A549 (cell line): Measurements from ENCODE around the gene ASMT. TPM values are rescaled to one million over a fixed set of nuclear protein-coding genes. Genes with fewer than 3 reads are reported as not detected.

Experiments used
- ATAC-seq, 2 experiments: fragments of 200-7000 bp in 1 of 2; fragments of >200 bp in 1 of 2; cut with Nextera tagmentation in 1 of 2; cut with Tn5 transposase in 1 of 2; 3 replicates each; pipeline versions ENCODE4 v1.8.0 to v1.9.1; 2018 to 2020; ENCODE audit warnings: mild to moderate bottlenecking in 1 of 2, moderate library complexity in 1 of 2
- CTCF ChIA-PET: fragments of 300-600 bp; sonication (Branson Sonifier 250); formaldehyde crosslinking; extraction: SDS; loops from one replicate; lab custom pipeline; 2021; ENCODE audit warnings: antibody characterized with exemption, inconsistent platforms; lab: Yijun Ruan, JAX
- POLR2A ChIA-PET: fragments of 350-600 bp; formaldehyde crosslinking; extraction: SDS; loops from one replicate; lab custom pipeline; 2021; ENCODE audit warnings: antibody characterized with exemption, inconsistent platforms; lab: Yijun Ruan, JAX
- DNase-seq, 2 experiments: peaks; one replicate each; pipeline versions ENCODE4 v3.0.0 to v3.0.0-alpha.2; 2011 to 2016; ENCODE audit warnings: low read depth in 1 of 2, low spot score in 1 of 2
- FAIRE-seq: peaks from 2 replicates; lab custom pipeline; 2011; peaks lifted over from hg19 to GRCh38; lab: Jason Lieb, UNC
- H3K27ac ChIP-seq, 2 experiments: fragments of >200 bp; sonication (Bioruptor Twin); formaldehyde crosslinking; 3 replicates each; pipeline ENCODE4 v1.5.1; 2016 to 2017
- H3K4me1 ChIP-seq: fragments of >200 bp; sonication (Bioruptor Twin); formaldehyde crosslinking; 3 replicates; pipeline ENCODE4 v1.6.1; 2016
- H3K4me2 ChIP-seq: fragments of >200 bp; sonication (Bioruptor Twin); formaldehyde crosslinking; 3 replicates; pipeline ENCODE4 v1.6.1; 2016
- H3K4me3 ChIP-seq: fragments of >200 bp; sonication (Bioruptor Twin); formaldehyde crosslinking; 3 replicates; pipeline ENCODE4 v1.5.1; 2016
- H3K9me3 ChIP-seq: fragments of >200 bp; sonication (Bioruptor Twin); formaldehyde crosslinking; 3 replicates; pipeline ENCODE4 v1.6.1; 2016
- CHD2 ChIP-seq: fragments of 150-350 bp; IDR thresholded peaks from 2 replicates; pipeline ENCODE4 v1.6.1; 2014; ENCODE audit warnings: low read length; ENCODE audit not compliant: partially characterized antibody
- EHF ChIP-seq: fragments of 250-450 bp; sonication (Bioruptor Pico); IDR thresholded peaks from 2 replicates; pipeline ENCODE4 v1.5.0; 2020; ENCODE audit warnings: mild to moderate bottlenecking
- EHMT2 ChIP-seq: fragments of 200-600 bp; sonication (generic); IDR thresholded peaks from 2 replicates; pipeline ENCODE4 v1.6.1; 2016; ENCODE audit warnings: antibody characterized with exemption, low read depth, mild to moderate bottlenecking, moderate library complexity
- HDAC2 ChIP-seq: fragments of 200-600 bp; sonication (generic); IDR thresholded peaks from 2 replicates; pipeline ENCODE4 v1.6.1; 2016
- HEYL ChIP-seq: fragments of 250-450 bp; sonication (Bioruptor Pico); IDR thresholded peaks from 2 replicates; pipeline ENCODE4 v1.8.0; 2021; ENCODE audit warnings: mild to moderate bottlenecking, moderate library complexity
- HOXB13 ChIP-seq: fragments of 250-450 bp; sonication (Bioruptor Pico); IDR thresholded peaks from 2 replicates; pipeline ENCODE4 v1.5.0; 2020; ENCODE audit warnings: low read depth, mild to moderate bottlenecking, moderate library complexity
- HOXB5 ChIP-seq: fragments of 250-450 bp; sonication (Bioruptor Pico); IDR thresholded peaks from 2 replicates; pipeline ENCODE4 v1.5.0; 2020; ENCODE audit warnings: mild to moderate bottlenecking, moderate library complexity
- JUN ChIP-seq, 2 experiments: fragments of >200 bp; sonication (Bioruptor Twin); formaldehyde crosslinking; IDR thresholded peaks; 2 replicates in 1 of 2; 3 replicates in 1 of 2; pipeline ENCODE4 v1.6.1; 2016 to 2017
- JUNB ChIP-seq: fragments of >200 bp; sonication (Bioruptor Twin); formaldehyde crosslinking; IDR thresholded peaks from 2 replicates; pipeline ENCODE4 v1.6.1; 2016
- KDM1A ChIP-seq: fragments of 200-600 bp; sonication (generic); IDR thresholded peaks from 2 replicates; pipeline ENCODE4 v1.6.1; 2016; ENCODE audit warnings: low read depth, mild to moderate bottlenecking
- MAZ ChIP-seq: fragments of 150-350 bp; IDR thresholded peaks from 2 replicates; pipeline ENCODE4 v1.6.1; 2014; ENCODE audit warnings: antibody characterized with exemption, low read depth, low read length, borderline replicate concordance
- MYC ChIP-seq: IDR thresholded peaks from 2 replicates; pipeline ENCODE4 v1.6.1; 2012; ENCODE audit warnings: mild to moderate bottlenecking, inconsistent platforms, low read length, improper control_type of control experiment, borderline replicate concordance
- NPAS2 ChIP-seq: fragments of 250-450 bp; sonication (Bioruptor Pico); IDR thresholded peaks from 2 replicates; pipeline ENCODE4 v1.8.0; 2022; ENCODE audit warnings: mild to moderate bottlenecking, moderate library complexity, borderline replicate concordance
- NR3C1 ChIP-seq: fragments of >200 bp; sonication (Bioruptor Twin); formaldehyde crosslinking; IDR thresholded peaks from 3 replicates; pipeline ENCODE4 v1.6.1; 2017
- POLR2A ChIP-seq: IDR thresholded peaks from 2 replicates; pipeline ENCODE4 v1.6.1; 2012; ENCODE audit warnings: mild to moderate bottlenecking, low read length
- POLR2AphosphoS2 ChIP-seq: conservative IDR thresholded peaks from 2 replicates; pipeline ENCODE4 v1.6.1; 2012; ENCODE audit warnings: low read length, improper control_type of control experiment, inconsistent platforms
- RARB ChIP-seq: fragments of 250-450 bp; sonication (Bioruptor Pico); IDR thresholded peaks from 2 replicates; pipeline ENCODE4 v1.8.0; 2021; ENCODE audit warnings: mild to moderate bottlenecking, moderate library complexity
- RFX5 ChIP-seq: fragments of 450-650 bp; IDR thresholded peaks from 2 replicates; pipeline ENCODE4 v1.7.1; 2014; ENCODE audit warnings: antibody characterized with exemption, mild to moderate bottlenecking, moderate library complexity
- TFCP2L1 ChIP-seq: fragments of 250-450 bp; sonication (Bioruptor Pico); IDR thresholded peaks from 2 replicates; pipeline ENCODE4 v1.5.0; 2021; ENCODE audit warnings: mild to moderate bottlenecking
- TP53 ChIP-seq: fragments of 250-450 bp; sonication (Bioruptor Pico); IDR thresholded peaks from 2 replicates; pipeline ENCODE4 v1.5.0; 2021; ENCODE audit warnings: mild to moderate bottlenecking, moderate library complexity
- ZC3H11A ChIP-seq: fragments of 450-650 bp; IDR thresholded peaks from 2 replicates; pipeline ENCODE4 v1.6.1; 2014; ENCODE audit warnings: antibody characterized with exemption, mild to moderate bottlenecking
- ZFP36 ChIP-seq: fragments of 450-650 bp; IDR thresholded peaks from 2 replicates; pipeline ENCODE4 v1.6.1; 2014; ENCODE audit warnings: borderline replicate concordance; ENCODE audit not compliant: partially characterized antibody
- ZSCAN20 ChIP-seq: fragments of 250-450 bp; sonication (Bioruptor Pico); IDR thresholded peaks from 2 replicates; pipeline ENCODE4 v1.8.0; 2022; ENCODE audit warnings: mild to moderate bottlenecking, moderate library complexity
- WGBS: methylation state at CpG from one replicate; pipeline ENCODE4 v1.1.6; 2017; ENCODE audit errors: missing lambda C conversion rate; 5-methylcytosine and 5-hydroxymethylcytosine counted together
- polyA plus RNA-seq, 4 experiments: library from polyadenylated mRNA; depleted of rRNA in 3 of 4; stranded (reverse); fragments of >200 nt; fragmentation: RNase III in 1 of 4; extraction: RNeasy Plus Mini Kit Qiagen cat#74134 plus additional on column Dnase treatment in 1 of 4; gene quantifications; 2 replicates in 3 of 4; 3 replicates in 1 of 4; pipeline ENCODE4 v1.2.3, GENCODE V29; 2011 to 2017
- TF ChIP-seq, protein P1 (sequence below): fragments of 150-350 bp; IDR thresholded peaks from 2 replicates; pipeline ENCODE4 v1.6.1; 2014; ENCODE audit warnings: low read depth, mild to moderate bottlenecking, low read length
- TF ChIP-seq, protein P2 (sequence below): IDR thresholded peaks from 2 replicates; pipeline ENCODE4 v1.6.1; 2012; ENCODE audit warnings: low read depth, borderline replicate concordance
- TF ChIP-seq, protein P3 (sequence below): fragments of 250-450 bp; sonication (Bioruptor Pico); IDR thresholded peaks from 2 replicates; pipeline ENCODE4 v1.5.0; 2021; ENCODE audit warnings: mild to moderate bottlenecking, moderate library complexity, borderline replicate concordance
- TF ChIP-seq, protein P4 (sequence below): IDR thresholded peaks from 2 replicates; pipeline ENCODE4 v1.6.1; 2012
- TF ChIP-seq, protein P5 (sequence below): fragments of 450-650 bp; IDR thresholded peaks from 2 replicates; pipeline ENCODE4 v1.6.1; 2014; ENCODE audit warnings: antibody characterized with exemption

ASMT gene
- polyA plus RNA-seq, 2 of the 4 experiments (the other 2 are of a cell fraction): 0.12 to 0.16 TPM

DNA sequence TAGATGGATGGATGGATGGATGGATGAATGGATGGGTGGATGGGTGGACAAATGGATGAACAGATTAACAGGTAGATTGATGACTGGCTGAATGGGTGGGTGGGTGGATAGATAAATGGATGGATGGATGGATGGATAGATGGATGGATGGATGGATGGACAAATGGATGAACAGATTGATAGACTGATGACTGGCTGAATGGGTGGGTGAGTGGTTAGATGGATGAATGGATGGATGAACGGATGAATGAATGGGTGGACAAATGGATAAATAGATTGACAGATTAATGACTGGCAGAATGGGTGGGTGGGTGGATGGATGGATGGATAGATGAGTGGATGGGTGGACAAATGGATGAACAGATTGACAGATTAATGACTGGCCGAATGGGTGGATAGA lies 37.0 kb upstream of the ASMT start:
- H3K9me3 ChIP-seq: no peaks in the 10 kb centered on the region
- 9% methylated on average over 2 of the region's 2 CpGs for WGBS
- ATAC-seq: no peak
- H3K4me1 ChIP-seq: peaks cover 6% of the 10 kb centered on the region; the same call in 2 of the 3 replicates
- no peak overlapping the region for H3K4me3 ChIP-seq
- FAIRE-seq: no peak
- no peak for DNase-seq
- no peak for TF ChIP-seq HEYL (CRISPR knock-in tag)
- TF ChIP-seq, protein P1, sequence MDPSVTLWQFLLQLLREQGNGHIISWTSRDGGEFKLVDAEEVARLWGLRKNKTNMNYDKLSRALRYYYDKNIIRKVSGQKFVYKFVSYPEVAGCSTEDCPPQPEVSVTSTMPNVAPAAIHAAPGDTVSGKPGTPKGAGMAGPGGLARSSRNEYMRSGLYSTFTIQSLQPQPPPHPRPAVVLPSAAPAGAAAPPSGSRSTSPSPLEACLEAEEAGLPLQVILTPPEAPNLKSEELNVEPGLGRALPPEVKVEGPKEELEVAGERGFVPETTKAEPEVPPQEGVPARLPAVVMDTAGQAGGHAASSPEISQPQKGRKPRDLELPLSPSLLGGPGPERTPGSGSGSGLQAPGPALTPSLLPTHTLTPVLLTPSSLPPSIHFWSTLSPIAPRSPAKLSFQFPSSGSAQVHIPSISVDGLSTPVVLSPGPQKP: no peak
- TF ChIP-seq HDAC2: no peak
- TF ChIP-seq HOXB13 (CRISPR knock-in tag): no peak
- TF ChIP-seq EHMT2: no peak
- no peak for TF ChIP-seq TFCP2L1 (CRISPR knock-in tag)
- no peak for TF ChIP-seq RARB
- TF ChIP-seq JUNB: no peak
- TF ChIP-seq, protein P2, sequence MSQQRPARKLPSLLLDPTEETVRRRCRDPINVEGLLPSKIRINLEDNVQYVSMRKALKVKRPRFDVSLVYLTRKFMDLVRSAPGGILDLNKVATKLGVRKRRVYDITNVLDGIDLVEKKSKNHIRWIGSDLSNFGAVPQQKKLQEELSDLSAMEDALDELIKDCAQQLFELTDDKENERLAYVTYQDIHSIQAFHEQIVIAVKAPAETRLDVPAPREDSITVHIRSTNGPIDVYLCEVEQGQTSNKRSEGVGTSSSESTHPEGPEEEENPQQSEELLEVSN: no peak
- no peak for TF ChIP-seq NR3C1
- TF ChIP-seq, protein P3, sequence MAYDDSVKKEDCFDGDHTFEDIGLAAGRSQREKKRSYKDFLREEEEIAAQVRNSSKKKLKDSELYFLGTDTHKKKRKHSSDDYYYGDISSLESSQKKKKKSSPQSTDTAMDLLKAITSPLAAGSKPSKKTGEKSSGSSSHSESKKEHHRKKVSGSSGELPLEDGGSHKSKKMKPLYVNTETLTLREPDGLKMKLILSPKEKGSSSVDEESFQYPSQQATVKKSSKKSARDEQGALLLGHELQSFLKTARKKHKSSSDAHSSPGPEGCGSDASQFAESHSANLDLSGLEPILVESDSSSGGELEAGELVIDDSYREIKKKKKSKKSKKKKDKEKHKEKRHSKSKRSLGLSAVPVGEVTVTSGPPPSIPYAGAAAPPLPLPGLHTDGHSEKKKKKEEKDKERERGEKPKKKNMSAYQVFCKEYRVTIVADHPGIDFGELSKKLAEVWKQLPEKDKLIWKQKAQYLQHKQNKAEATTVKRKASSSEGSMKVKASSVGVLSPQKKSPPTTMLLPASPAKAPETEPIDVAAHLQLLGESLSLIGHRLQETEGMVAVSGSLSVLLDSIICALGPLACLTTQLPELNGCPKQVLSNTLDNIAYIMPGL: no peak
- no peak for TF ChIP-seq POLR2A
- TF ChIP-seq ZFP36: no peak
- TF ChIP-seq MAZ: no peak
- no peak for TF ChIP-seq TP53 (CRISPR knock-in tag)
- no peak for TF ChIP-seq MYC
- no peak for TF ChIP-seq NPAS2 (CRISPR knock-in tag)
- TF ChIP-seq JUN (IDR thresholded peaks at IDR 0.05): no peak
- no peak overlapping the region for H3K4me2 ChIP-seq
- POLR2A ChIA-PET: no interaction called here
- no peak overlapping the region for H3K27ac ChIP-seq
- CTCF ChIA-PET: no interaction called here

DNA sequence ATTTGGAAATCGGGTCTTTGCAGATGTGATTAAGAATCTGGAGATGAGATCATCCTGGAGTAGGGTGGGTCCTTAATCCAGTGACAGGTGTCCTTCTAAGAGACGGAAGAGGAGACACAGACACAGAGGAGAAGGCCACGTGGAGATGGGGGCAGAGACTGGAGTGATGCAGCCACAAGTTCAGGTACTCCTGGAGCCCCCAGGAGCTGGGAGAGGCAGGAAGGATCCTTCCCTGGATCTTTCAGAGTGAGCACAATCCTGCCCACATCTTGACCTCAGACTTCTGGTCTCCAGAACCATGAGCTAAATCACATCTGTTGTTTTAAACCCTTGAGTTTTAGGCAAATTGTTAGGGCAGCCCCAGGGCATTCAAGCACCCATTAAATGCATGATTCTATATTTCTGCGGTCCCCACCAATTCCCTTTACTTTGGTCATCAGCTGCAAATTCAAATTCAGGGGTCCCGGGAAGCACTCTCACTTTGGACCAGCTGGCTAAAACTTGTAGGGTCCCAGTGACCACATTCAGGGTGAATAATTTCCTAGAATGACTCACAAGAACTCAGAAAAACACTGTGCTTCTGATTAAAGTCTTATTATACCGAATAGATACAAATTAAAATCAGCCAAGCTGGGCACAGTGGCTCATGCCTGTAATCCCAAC lies 36.2 kb upstream of the ASMT start:
- Histone ChIP-seq H3K4me2 (no peak overlapping the region), H3K4me3 (no peak overlapping the region), H3K27ac (no peak overlapping the region), H3K4me1 (peaks cover 9% of the 10 kb centered on the region; the same call in 2 of the 3 replicates), H3K9me3 (no peaks in the 10 kb centered on the region)
- no peak for FAIRE-seq
- 24% methylated on average over 6 of the region's 6 CpGs for WGBS
- no peak for DNase-seq
- TF ChIP-seq NPAS2 (CRISPR knock-in tag): no peak
- TF ChIP-seq, protein P4, sequence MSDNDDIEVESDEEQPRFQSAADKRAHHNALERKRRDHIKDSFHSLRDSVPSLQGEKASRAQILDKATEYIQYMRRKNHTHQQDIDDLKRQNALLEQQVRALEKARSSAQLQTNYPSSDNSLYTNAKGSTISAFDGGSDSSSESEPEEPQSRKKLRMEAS: no peak
- no peak for TF ChIP-seq ZC3H11A
- TF ChIP-seq POLR2AphosphoS2: no peak
- TF ChIP-seq ZSCAN20 (CRISPR knock-in tag): no peak
- TF ChIP-seq, protein P3: no peak
- TF ChIP-seq, protein P5, sequence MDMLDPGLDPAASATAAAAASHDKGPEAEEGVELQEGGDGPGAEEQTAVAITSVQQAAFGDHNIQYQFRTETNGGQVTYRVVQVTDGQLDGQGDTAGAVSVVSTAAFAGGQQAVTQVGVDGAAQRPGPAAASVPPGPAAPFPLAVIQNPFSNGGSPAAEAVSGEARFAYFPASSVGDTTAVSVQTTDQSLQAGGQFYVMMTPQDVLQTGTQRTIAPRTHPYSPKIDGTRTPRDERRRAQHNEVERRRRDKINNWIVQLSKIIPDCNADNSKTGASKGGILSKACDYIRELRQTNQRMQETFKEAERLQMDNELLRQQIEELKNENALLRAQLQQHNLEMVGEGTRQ: no peak
- TF ChIP-seq CHD2: no peak
- TF ChIP-seq JUNB: no peak
- no peak for TF ChIP-seq HOXB5 (CRISPR knock-in tag)
- no peak for TF ChIP-seq TFCP2L1 (CRISPR knock-in tag)
- TF ChIP-seq RFX5: no peak
- TF ChIP-seq MAZ: no peak
- no peak for TF ChIP-seq EHF (CRISPR knock-in tag)
- no peak for TF ChIP-seq KDM1A
- peak; percentile 34 to 44; a peak in 3 of 6 replicates for ATAC-seq
- POLR2A ChIA-PET: no interaction called here
- CTCF ChIA-PET: no interaction called here
